HG02981 (cell line): ENCODE results near the gene ISCU.
"Not testable (repeated sequence)": the region's sequence is repeated elsewhere in the genome, so short reads cannot be mapped to it uniquely, and the experiment has no call there.

Experiments
- ATAC-seq: cut with Tn5 transposase; IDR thresholded peaks from one replicate; pipeline ENCODE4 v1.9.1; 2021; ENCODE audit warnings: mild to moderate bottlenecking, moderate library complexity; ENCODE audit not compliant: unreplicated experiment

The ISCU gene

GRCh38 chr12:108586306-108586705 lies 23.9 kb downstream of the ISCU start:
- no peak for ATAC-seq

GRCh38 chr12:108587826-108588225 lies 25.4 kb downstream of the ISCU start:
- ATAC-seq: no peak

- ATAC-seq: no peak
Measured at GRCh38 chr12:108589028-108589839, 26.8 kb downstream of the ISCU start.

- ATAC-seq: no peak
Measured at GRCh38 chr12:108589840-108590229, 27.4 kb downstream of the ISCU start.

- not testable (repeated sequence) for ATAC-seq
Measured at GRCh38 chr12:108590463-108590862, 28.1 kb downstream of the ISCU start.

GRCh38 chr12:108591267-108591980 lies 29.0 kb downstream of the ISCU start:
- no peak for ATAC-seq

GRCh38 chr12:108592033-108592909 lies 29.9 kb downstream of the ISCU start:
- no peak for ATAC-seq

GRCh38 chr12:108594323-108594903 lies 32.0 kb downstream of the ISCU start:
- no peak for ATAC-seq

GRCh38 chr12:108594960-108595710 lies 32.7 kb downstream of the ISCU start:
- ATAC-seq: no peak

- ATAC-seq: no peak
Measured at GRCh38 chr12:108595711-108596647, 33.6 kb downstream of the ISCU start.

GRCh38 chr12:108596854-108597558 lies 34.6 kb downstream of the ISCU start:
- ATAC-seq: no peak

- ATAC-seq: no peak
Measured at GRCh38 chr12:108597559-108598471, 35.4 kb downstream of the ISCU start, which contains the start of gene TMEM119. Gene TMEM119, minus strand, starts transcription at chr12:108598084. Its CDS starts 5,701 bp downstream, at chr12:108592383.

- ATAC-seq: no peak
Measured at GRCh38 chr12:108598553-108599250, 36.3 kb downstream of the ISCU start.

- ATAC-seq: no peak
Measured at GRCh38 chr12:108599541-108599940, 37.1 kb downstream of the ISCU start.

- no peak for ATAC-seq
Measured at GRCh38 chr12:108599948-108600701, 37.7 kb downstream of the ISCU start.

GRCh38 chr12:108600702-108601007 lies 38.3 kb downstream of the ISCU start:
- no peak for ATAC-seq
